Epidermal melanocyte (primary cell): ENCODE data around the gene CYCS.
"Not testable (repeated sequence)": the region's sequence is repeated elsewhere in the genome, so short reads cannot be mapped to it uniquely, and the experiment has no call there.

Experiments used
- DNase-seq: peaks from one replicate; pipeline ENCODE4 v3.0.0; 2011; ENCODE audit warnings: low spot score; ENCODE audit not compliant: insufficient read length

Gene CYCS

GRCh38 chr7:25118048-25118753 is 6.9 kb downstream of the CYCS start:
- DNase-seq: no peak

GRCh38 chr7:25117226-25118047 is 7.6 kb downstream of the CYCS start:
- no peak for DNase-seq

GRCh38 chr7:25116621-25117020 is 8.4 kb downstream of the CYCS start:
- DNase-seq: no peak

- not testable (repeated sequence) for DNase-seq
These were observed 14.5 kb downstream of the CYCS start for GRCh38 chr7:25110514-25110913.

GRCh38 chr7:25109276-25109675 is 15.8 kb downstream of the CYCS start:
- DNase-seq: no peak

- no peak for DNase-seq
These were observed 19.1 kb downstream of the CYCS start for GRCh38 chr7:25105911-25106310.

- no peak for DNase-seq
These were observed 21.3 kb downstream of the CYCS start for GRCh38 chr7:25103773-25104172.

- no peak for DNase-seq
These were observed 23.2 kb downstream of the CYCS start for GRCh38 chr7:25101817-25102216.

- peak; percentile 74 for DNase-seq
These were observed 26.7 kb downstream of the CYCS start for GRCh38 chr7:25098096-25099046.

- DNase-seq: no peak
These were observed 29.3 kb downstream of the CYCS start for GRCh38 chr7:25095516-25096345.

GRCh38 chr7:25093268-25093826 is 31.7 kb downstream of the CYCS start:
- DNase-seq: peak; percentile 33

- no peak for DNase-seq
These were observed 33.3 kb downstream of the CYCS start for GRCh38 chr7:25091779-25092178.

- DNase-seq: no peak
These were observed 33.9 kb downstream of the CYCS start for GRCh38 chr7:25091176-25091575.

GRCh38 chr7:25090374-25090773 is 34.7 kb downstream of the CYCS start:
- no peak for DNase-seq

- DNase-seq: no peak
These were observed 37.2 kb downstream of the CYCS start for GRCh38 chr7:25087855-25088254.

GRCh38 chr7:25084821-25085220 is 40.2 kb downstream of the CYCS start:
- no peak for DNase-seq

GRCh38 chr7:25083201-25083600 is 41.9 kb downstream of the CYCS start:
- no peak for DNase-seq

GRCh38 chr7:25082041-25082440 is 43.0 kb downstream of the CYCS start:
- not testable (repeated sequence) for DNase-seq

GRCh38 chr7:25077096-25077495 is 48.0 kb downstream of the CYCS start:
- DNase-seq: no peak

- no peak for DNase-seq
These were observed 49.6 kb downstream of the CYCS start for GRCh38 chr7:25075459-25075858.
